MM.1S (cell line): ENCODE measurements around the gene DBNL.

ENCODE experiments used
- CTCF ChIP-seq: fragments of 300-600 bp; sonication (generic); IDR thresholded peaks from 2 replicates; pipeline ENCODE4 v1.5.1; 2016; ENCODE audit warnings: antibody characterized with exemption, low read length, mixed read lengths
- EZH2phosphoT487 ChIP-seq: fragments of 300-600 bp; sonication (generic); IDR thresholded peaks from 2 replicates; pipeline ENCODE4 v1.6.1; 2018; ENCODE audit warnings: antibody characterized with exemption, low read length

- TF ChIP-seq CTCF (no peak), EZH2phosphoT487 (no peak)
Observed at GRCh38 chr7:44063894-44064651, 19.6 kb downstream of the DBNL start.
